AG04450 (cell line): ENCODE results near the gene ZNF496. TPM values are rescaled to one million over a fixed set of nuclear protein-coding genes. Genes with fewer than 3 reads are reported as not detected.

Experiments used
- CTCF ChIA-PET: fragments of 300-600, 350-600 bp; formaldehyde crosslinking; extraction: SDS; loops from one replicate; lab custom pipeline; 2022; ENCODE audit warnings: antibody characterized with exemption, inconsistent platforms; lab: Charles Lee
- POLR2A ChIA-PET: fragments of 350-600 bp; formaldehyde crosslinking; extraction: SDS; loops from one replicate; lab custom pipeline; 2021; ENCODE audit warnings: antibody characterized with exemption, inconsistent platforms; lab: Yijun Ruan, JAX
- DNase-seq: peaks from one replicate; pipeline ENCODE4 v3.0.0-alpha.2; 2011; ENCODE audit warnings: low read depth, low spot score
- H3K27ac ChIP-seq: one replicate; pipeline ENCODE4 v1.5.1; 2012; ENCODE audit warnings: low read depth, low read length, control low read depth
- H3K27me3 ChIP-seq: one replicate; pipeline ENCODE4 v1.6.0; 2012; ENCODE audit warnings: low read length; ENCODE audit not compliant: control insufficient read depth, insufficient read depth
- H3K4me3 ChIP-seq: 2 replicates; pipeline ENCODE4 v1.5.1; 2011; ENCODE audit warnings: mild to moderate bottlenecking, low read depth, low read length, control low read depth
- H3K9me3 ChIP-seq: 2 replicates; pipeline ENCODE4 v1.5.1; 2012; ENCODE audit warnings: low read length; ENCODE audit not compliant: control insufficient read depth, insufficient read depth
- CTCF ChIP-seq: IDR thresholded peaks from 2 replicates; pipeline ENCODE4 v1.5.1; 2011; ENCODE audit warnings: low read depth, low read length, control low read depth, inconsistent platforms
- polyA plus RNA-seq: library from polyadenylated mRNA; depleted of rRNA; stranded (reverse); fragments of >200 nt; gene quantifications from 2 replicates; pipeline ENCODE4 v1.2.3, GENCODE V29; 2011

The ZNF496 gene
- polyA plus RNA-seq, 1 experiment, result 18.5 TPM

GRCh38 chr1:247347477-247348222 lies 16.0 kb upstream of the ZNF496 start:
- no peak for TF ChIP-seq CTCF

GRCh38 chr1:247345881-247346280 lies 14.2 kb upstream of the ZNF496 start:
- DNase-seq, result no peak
- TF ChIP-seq CTCF, result no peak
- no peaks in the 10 kb centered on the region for H3K27me3 ChIP-seq
- H3K9me3 ChIP-seq, result no peaks in the 10 kb centered on the region; the same call in none of the 2 replicates
- CTCF ChIA-PET, result interaction anchor here (1.4 kb wide), 1 partner anchor 27 kb away, joined by 4 read pairs; no protein-coding TSS in a partner anchor
- H3K27ac ChIP-seq, result no peak overlapping the region
- H3K4me3 ChIP-seq, result no peak overlapping the region
- POLR2A ChIA-PET, result no interaction called here

More at GRCh38 chr1:247347477-247348222, 16.0 kb upstream of the ZNF496 start:
- Histone ChIP-seq H3K27ac (no peak overlapping the region), H3K4me3 (no peak overlapping the region), H3K27me3 (no peaks in the 10 kb centered on the region), H3K9me3 (no peaks in the 10 kb centered on the region; the same call in none of the 2 replicates)
- POLR2A ChIA-PET, result no interaction called here
- DNase-seq, result no peak
- CTCF ChIA-PET, result interaction anchor here (0.6 kb wide), 1 partner anchor 25 kb away, joined by 5 read pairs; no protein-coding TSS in a partner anchor

- ChIA-PET POLR2A (interaction anchor here (0.7 kb wide), 1 partner anchor 14 kb away, joined by 5 read pairs; no protein-coding TSS in a partner anchor), CTCF (no interaction called here)
- TF ChIP-seq CTCF, result no peak
- H3K4me3 ChIP-seq, result no peak overlapping the region
- H3K27ac ChIP-seq, result peak overlapping the region; percentile 61
- H3K9me3 ChIP-seq, result no peaks in the 10 kb centered on the region; the same call in 1 of the 2 replicates
- DNase-seq, result no peak
- no peaks in the 10 kb centered on the region for H3K27me3 ChIP-seq
Measured at GRCh38 chr1:247343801-247344200, 12.1 kb upstream of the ZNF496 start.

- H3K27ac ChIP-seq, result no peak overlapping the region
- POLR2A ChIA-PET, result interaction anchor here (0.7 kb wide), 1 partner anchor 224 kb away, joined by 3 read pairs; no protein-coding TSS in a partner anchor
- no peak overlapping the region for H3K4me3 ChIP-seq
- H3K27me3 ChIP-seq, result no peaks in the 10 kb centered on the region
- no peaks in the 10 kb centered on the region for H3K9me3 ChIP-seq
- no peak for DNase-seq
- CTCF ChIA-PET, result no interaction called here
- TF ChIP-seq CTCF, result no peak
Measured at GRCh38 chr1:247338723-247339275, 7.1 kb upstream of the ZNF496 start.

- CTCF ChIA-PET, result no interaction called here
Measured at GRCh38 chr1:247337961-247338360, 6.3 kb upstream of the ZNF496 start.

More at GRCh38 chr1:247337961-247338360, 6.3 kb upstream of the ZNF496 start:
- H3K4me3 ChIP-seq, result no peak overlapping the region
- H3K27ac ChIP-seq, result no peak overlapping the region
- TF ChIP-seq CTCF, result no peak
- POLR2A ChIA-PET, result no interaction called here
- H3K9me3 ChIP-seq, result no peaks in the 10 kb centered on the region
- no peaks in the 10 kb centered on the region for H3K27me3 ChIP-seq
- no peak for DNase-seq
